Adrenal gland (tissue), 5 donors: ENCODE results near the gene ARPC5.

Source experiments
- POLR2A ChIP-seq, 2 donors: fragments of 450-650 bp; IDR thresholded peaks; one replicate each; pipeline ENCODE4 v1.6.1; 2017; ENCODE audit warnings: antibody characterized with exemption in 2 of 2, mild to moderate bottlenecking in 2 of 2, moderate library complexity in 1 of 2
- TF ChIP-seq, protein P1 (sequence below), 6 experiments: fragments of 450-650 bp in 4 of 6; fragments of 200-600 bp in 2 of 6; sonication (generic) in 1 of 6; IDR thresholded peaks; 1 replicate in 5 of 6; 2 replicates in 1 of 6; pipeline versions ENCODE4 v1.5.1 to v1.8.0; 2016 to 2021; ENCODE audit warnings: antibody characterized with exemption in 6 of 6, mild to moderate bottlenecking in 2 of 6, moderate library complexity in 1 of 6
- donor health status: DM: no; HTN: no; CAD: no.

DNA sequence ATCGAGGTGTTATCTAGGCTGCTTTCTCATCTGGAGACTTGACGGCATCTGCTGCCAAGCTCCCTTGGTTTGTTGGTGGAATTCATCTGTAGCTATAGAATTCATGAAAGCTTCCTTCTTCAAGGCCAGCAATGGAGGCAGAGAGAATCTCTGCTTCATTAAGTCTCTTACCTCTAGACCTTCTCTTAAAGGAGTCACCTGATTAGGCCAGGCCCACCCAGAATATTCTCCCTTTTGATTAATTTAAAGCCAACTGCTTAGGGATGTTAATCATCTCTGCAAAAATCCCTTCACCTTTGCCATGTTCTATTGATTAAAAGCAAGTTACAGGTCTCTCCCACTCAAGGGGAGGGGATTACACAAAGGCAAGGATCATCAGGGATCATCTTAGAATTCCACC lies 40.0 kb downstream of the ARPC5 start:
- TF ChIP-seq, protein P1, sequence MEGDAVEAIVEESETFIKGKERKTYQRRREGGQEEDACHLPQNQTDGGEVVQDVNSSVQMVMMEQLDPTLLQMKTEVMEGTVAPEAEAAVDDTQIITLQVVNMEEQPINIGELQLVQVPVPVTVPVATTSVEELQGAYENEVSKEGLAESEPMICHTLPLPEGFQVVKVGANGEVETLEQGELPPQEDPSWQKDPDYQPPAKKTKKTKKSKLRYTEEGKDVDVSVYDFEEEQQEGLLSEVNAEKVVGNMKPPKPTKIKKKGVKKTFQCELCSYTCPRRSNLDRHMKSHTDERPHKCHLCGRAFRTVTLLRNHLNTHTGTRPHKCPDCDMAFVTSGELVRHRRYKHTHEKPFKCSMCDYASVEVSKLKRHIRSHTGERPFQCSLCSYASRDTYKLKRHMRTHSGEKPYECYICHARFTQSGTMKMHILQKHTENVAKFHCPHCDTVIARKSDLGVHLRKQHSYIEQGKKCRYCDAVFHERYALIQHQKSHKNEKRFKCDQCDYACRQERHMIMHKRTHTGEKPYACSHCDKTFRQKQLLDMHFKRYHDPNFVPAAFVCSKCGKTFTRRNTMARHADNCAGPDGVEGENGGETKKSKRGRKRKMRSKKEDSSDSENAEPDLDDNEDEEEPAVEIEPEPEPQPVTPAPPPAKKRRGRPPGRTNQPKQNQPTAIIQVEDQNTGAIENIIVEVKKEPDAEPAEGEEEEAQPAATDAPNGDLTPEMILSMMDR (IDR thresholded peaks at IDR 0.05) = no peak
- no peak for TF ChIP-seq POLR2A (IDR thresholded peaks at IDR 0.05)
